ENCODE data around the gene FGFBP2. TPM values are rescaled to one million over a fixed set of nuclear protein-coding genes. Genes with fewer than 3 reads are reported as not detected.

Gene FGFBP2
- total RNA-seq, 4 donors from 2014 or later = 0.62 to 5.2 (median 2.2) TPM

GRCh38 chr4:15995826-15996225, 32.9 kb upstream of the FGFBP2 start:
- Histone ChIP-seq H3K36me3 (no peaks in the 10 kb centered on the region), H3K27ac (no peak overlapping the region), H3K4me1 (no peaks in the 10 kb centered on the region), H3K27me3 (no peaks in the 10 kb centered on the region), H3K4me3 (no peak overlapping the region), H3K9me3 (no peaks in the 10 kb centered on the region)
- ATAC-seq = no peak
- 86 to 93% methylated on average over 2 to 3 of the region's 3 CpGs for WGBS, 2 donors (ENCODE audit: low coverage in 1 of 2)
- TF ChIP-seq CTCF (IDR thresholded peaks at IDR 0.05) (no peak), EP300 (IDR thresholded peaks at IDR 0.05) (no peak), POLR2A (IDR thresholded peaks at IDR 0.05) (no peak), POLR2AphosphoS5 (IDR thresholded peaks at IDR 0.05) (no peak)

- TF ChIP-seq EP300 (IDR thresholded peaks at IDR 0.05) = no peak
- no peak for TF ChIP-seq CTCF (IDR thresholded peaks at IDR 0.05)
- no peak for TF ChIP-seq POLR2A (IDR thresholded peaks at IDR 0.05)
- TF ChIP-seq POLR2AphosphoS5 (IDR thresholded peaks at IDR 0.05) = no peak
- WGBS, 2 donors (ENCODE audit: low coverage in 1 of 2) = 56 to 65% methylated on average over 2 of the region's 2 CpGs
- H3K4me1 ChIP-seq = no peaks in the 10 kb centered on the region
- no peaks in the 10 kb centered on the region for H3K36me3 ChIP-seq
- no peak overlapping the region for H3K27ac ChIP-seq
- H3K4me3 ChIP-seq = no peak overlapping the region
- no peak for ATAC-seq
- no peaks in the 10 kb centered on the region for H3K27me3 ChIP-seq
- no peaks in the 10 kb centered on the region for H3K9me3 ChIP-seq
Measured at GRCh38 chr4:15992167-15992485, 29.2 kb upstream of the FGFBP2 start.

- H3K4me3 ChIP-seq = no peak overlapping the region
- no peak for ATAC-seq
- H3K4me1 ChIP-seq = no peaks in the 10 kb centered on the region
- H3K27me3 ChIP-seq = no peaks in the 10 kb centered on the region
- H3K36me3 ChIP-seq = no peaks in the 10 kb centered on the region
- no peak overlapping the region for H3K27ac ChIP-seq
- WGBS, 2 donors (ENCODE audit: low coverage in 1 of 2) = 65 to 83% methylated on average over 8 to 10 of the region's 12 CpGs
- no peaks in the 10 kb centered on the region for H3K9me3 ChIP-seq
- TF ChIP-seq POLR2A (IDR thresholded peaks at IDR 0.05) (no peak), EP300 (IDR thresholded peaks at IDR 0.05) (no peak), POLR2AphosphoS5 (IDR thresholded peaks at IDR 0.05) (no peak), CTCF (IDR thresholded peaks at IDR 0.05) (no peak)
Measured at GRCh38 chr4:15990570-15991285, 27.8 kb upstream of the FGFBP2 start.

- TF ChIP-seq POLR2AphosphoS5 (IDR thresholded peaks at IDR 0.05) (no peak), POLR2A (IDR thresholded peaks at IDR 0.05) (no peak), EP300 (IDR thresholded peaks at IDR 0.05) (no peak), CTCF (IDR thresholded peaks at IDR 0.05) (no peak)
- H3K4me3 ChIP-seq = no peak overlapping the region
- no peaks in the 10 kb centered on the region for H3K9me3 ChIP-seq
- no peaks in the 10 kb centered on the region for H3K4me1 ChIP-seq
- 54 to 55% methylated on average over 5 to 6 of the region's 6 CpGs for WGBS, 2 donors (ENCODE audit: low coverage in 1 of 2)
- no peak for ATAC-seq
- no peaks in the 10 kb centered on the region for H3K27me3 ChIP-seq
- H3K27ac ChIP-seq = no peak overlapping the region
- no peaks in the 10 kb centered on the region for H3K36me3 ChIP-seq
Measured at GRCh38 chr4:15989424-15989823, 26.4 kb upstream of the FGFBP2 start.

- Histone ChIP-seq H3K36me3 (no peaks in the 10 kb centered on the region), H3K9me3 (no peaks in the 10 kb centered on the region), H3K4me3 (no peak overlapping the region), H3K27ac (no peak overlapping the region), H3K27me3 (no peaks in the 10 kb centered on the region), H3K4me1 (no peaks in the 10 kb centered on the region)
- ATAC-seq = no peak
- WGBS, 2 donors (ENCODE audit: low coverage in 1 of 2) = 73% methylated on average over 1 of the region's 1 CpG; no CpG with 5 or more reads in 1 of the 2 donors
- no peak for TF ChIP-seq POLR2AphosphoS5 (IDR thresholded peaks at IDR 0.05)
- no peak for TF ChIP-seq EP300 (IDR thresholded peaks at IDR 0.05)
- no peak for TF ChIP-seq CTCF (IDR thresholded peaks at IDR 0.05)
- no peak for TF ChIP-seq POLR2A (IDR thresholded peaks at IDR 0.05)
Measured at GRCh38 chr4:15988222-15988621, 25.2 kb upstream of the FGFBP2 start.
